Spleen (tissue), 11 donors: ENCODE data around the gene PPP1R14B. TPM values are rescaled to one million over a fixed set of nuclear protein-coding genes. Genes with fewer than 3 reads are reported as not detected.

Experiments
- DNase-seq: peaks from one replicate; pipeline ENCODE4 v3.0.0-alpha.2; 2020
- H3K27ac ChIP-seq, 8 donors: fragments of 200-600 bp; sonication (generic) in 7 of 8; 1 replicate in 4 of 8; 2 replicates in 4 of 8; pipeline versions ENCODE4 v1.5.0 to v1.8.0; 2016 to 2021; ENCODE audit warnings: inconsistent platforms in 4 of 8, mild to moderate bottlenecking in 4 of 8, moderate library complexity in 1 of 8
- H3K27me3 ChIP-seq, 7 donors: fragments of 200-600 bp; sonication (generic) in 6 of 7; replicated peaks in 1 of 7; 1 replicate in 4 of 7; 2 replicates in 3 of 7; pipeline versions ENCODE4 v1.5.0 to v1.8.0; 2016 to 2021; ENCODE audit warnings: inconsistent platforms in 3 of 7, mild to moderate bottlenecking in 1 of 7
- H3K36me3 ChIP-seq, 6 donors: fragments of 200-600 bp; sonication (generic) in 5 of 6; 1 replicate in 4 of 6; 2 replicates in 2 of 6; pipeline versions ENCODE4 v1.5.0 to v1.8.0; 2016 to 2021; ENCODE audit warnings: inconsistent platforms in 2 of 6
- H3K4me1 ChIP-seq, 6 donors: fragments of 200-600 bp; sonication (generic) in 5 of 6; 1 replicate in 3 of 6; 2 replicates in 3 of 6; pipeline versions ENCODE4 v1.5.0 to v1.8.0; 2016 to 2021; ENCODE audit warnings: inconsistent platforms in 3 of 6
- H3K4me3 ChIP-seq, 8 donors: fragments of 200-600 bp; sonication (generic) in 7 of 8; 1 replicate in 4 of 8; 2 replicates in 4 of 8; pipeline versions ENCODE4 v1.5.0 to v1.8.0; 2016 to 2021; ENCODE audit warnings: inconsistent platforms in 4 of 8, mild to moderate bottlenecking in 4 of 8, moderate library complexity in 2 of 8
- H3K9me3 ChIP-seq, 8 donors: fragments of 200-600 bp; sonication (generic) in 7 of 8; 1 replicate in 4 of 8; 2 replicates in 4 of 8; pipeline versions ENCODE4 v1.5.0 to v1.8.0; 2016 to 2021; ENCODE audit warnings: inconsistent platforms in 4 of 8
- POLR2A ChIP-seq, 3 donors: fragments of 450-650 bp; IDR thresholded peaks; one replicate each; pipeline ENCODE4 v1.5.1; 2017; ENCODE audit warnings: antibody characterized with exemption in 3 of 3, mild to moderate bottlenecking in 1 of 3
- POLR2AphosphoS5 ChIP-seq, 3 donors: sonication (generic); formaldehyde crosslinking; IDR thresholded peaks; one replicate each; pipeline ENCODE4 v1.5.1; 2017; ENCODE audit warnings: antibody characterized with exemption in 3 of 3
- WGBS, 5 donors: extraction: QIAGEN DNeasy Blood & Tissue Kit in 3 of 5; methylation state at CpG; one replicate each; pipeline versions ENCODE4 v1.1.5 to v1.1.7; 2013 to 2018; 5-methylcytosine and 5-hydroxymethylcytosine counted together
- intact Hi-C: fragments of 100-400 bp; cut with DNase I; formaldehyde crosslinking; loops from one replicate; pipeline ENCODE4 v1.15.0; 2023; ENCODE audit warnings: low total_unique reads
- polyA plus RNA-seq, 3 donors: library from polyadenylated mRNA; stranded (reverse); fragments of 200-250 nt; gene quantifications; one replicate each; pipeline ENCODE4 v1.2.1, GENCODE V29; 2013
- total RNA-seq, 7 donors: library from RNA; depleted of rRNA in 3 of 7; stranded (reverse); fragments of >200 nt in 3 of 7; fragmentation: NEBNext Ultra II Directional in 4 of 7; extraction: Animal tissue kit (Norgen Biotek cat#: 25700) in 4 of 7; gene quantifications; one replicate each; pipeline versions ENCODE4 v1.1.0 to v1.2.1, GENCODE V29; 2016 to 2021
- TF ChIP-seq, protein P1 (sequence below), 11 experiments: fragments of 200-600 bp in 7 of 11; fragments of 450-650 bp in 4 of 11; sonication (generic) in 4 of 11; IDR thresholded peaks in 8 of 11; conservative IDR thresholded peaks in 3 of 11; 1 replicate in 7 of 11; 2 replicates in 4 of 11; pipeline versions ENCODE4 v1.4.0 to v1.8.0; 2016 to 2021; ENCODE audit warnings: antibody characterized with exemption in 11 of 11, inconsistent platforms in 4 of 11, mild to moderate bottlenecking in 1 of 11
- donor health status: healthy with polysubstance abuse.
- donor health status: DM: no; HTN: no; CAD: no; lungs with moderate emphysema.
- donor health status: DM: no; HTN: no; CAD: no.
- donor health status: Bipolar disorder and iron deficiency.
- donor health status: healthy.
- donor health status: DM: no; HTN: no; CAD: no.
- donor health status: DM: yes; HTN: yes; CAD: no.

PPP1R14B gene
- total and polyA plus RNA-seq, 10 donors, result 47.6 to 190 (median 83.6) TPM

DNA sequence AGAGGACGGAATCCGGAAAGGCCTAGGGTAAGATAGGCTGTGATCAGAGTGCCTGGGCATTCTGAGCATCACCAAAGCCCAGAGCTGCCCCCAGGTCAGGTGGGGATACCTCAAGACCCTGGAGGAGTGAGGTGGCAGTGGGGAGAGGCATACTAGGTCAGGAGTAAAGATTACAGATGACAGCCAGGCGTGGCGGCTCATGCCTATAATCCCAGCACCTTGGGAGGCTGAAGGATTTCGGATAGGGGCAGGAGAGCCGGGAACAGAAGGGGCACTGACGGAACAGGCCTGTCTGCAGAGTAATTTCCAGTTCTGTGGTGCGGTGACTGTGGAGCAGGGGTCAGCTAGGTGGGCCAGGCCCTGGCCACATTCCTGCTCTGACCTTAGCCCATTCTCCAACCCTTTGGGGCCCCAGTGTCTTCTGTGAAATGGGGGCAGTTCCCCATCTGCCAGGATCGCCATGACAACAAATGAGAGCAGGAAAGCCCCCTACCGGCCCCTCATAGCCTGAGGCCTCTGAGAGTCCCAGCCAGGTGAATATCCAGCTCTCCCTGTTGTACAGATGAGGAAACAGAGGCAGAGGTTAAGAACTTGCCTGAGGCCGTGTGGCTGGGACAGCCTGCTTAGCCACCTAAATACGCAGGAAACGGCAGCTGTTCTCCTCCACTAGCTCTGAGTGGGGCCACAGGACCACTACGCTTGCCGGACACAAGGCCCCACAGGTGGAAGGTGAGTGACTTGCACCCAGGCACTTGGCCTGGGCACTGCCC lies 28.5 kb upstream of the PPP1R14B start:
- no peak for DNase-seq
- no peaks in the 10 kb centered on the region for H3K27me3 ChIP-seq
- intact Hi-C loops, result no loop called here
- WGBS, 5 donors, result 84 to 95% (median 94%) methylated on average over 14 to 15 of the region's 15 CpGs
- no peak overlapping the region for H3K4me3 ChIP-seq
- H3K4me1 ChIP-seq, result peaks cover 5 to 32% (median 14%) of the 10 kb centered on the region in 6 donors
- peaks cover 0 to 44% (median 20%) of the 10 kb centered on the region in 6 donors for H3K36me3 ChIP-seq
- H3K27ac ChIP-seq, result no peak overlapping the region
- TF ChIP-seq POLR2A (IDR thresholded peaks at IDR 0.05), result no peak
- TF ChIP-seq, protein P1, sequence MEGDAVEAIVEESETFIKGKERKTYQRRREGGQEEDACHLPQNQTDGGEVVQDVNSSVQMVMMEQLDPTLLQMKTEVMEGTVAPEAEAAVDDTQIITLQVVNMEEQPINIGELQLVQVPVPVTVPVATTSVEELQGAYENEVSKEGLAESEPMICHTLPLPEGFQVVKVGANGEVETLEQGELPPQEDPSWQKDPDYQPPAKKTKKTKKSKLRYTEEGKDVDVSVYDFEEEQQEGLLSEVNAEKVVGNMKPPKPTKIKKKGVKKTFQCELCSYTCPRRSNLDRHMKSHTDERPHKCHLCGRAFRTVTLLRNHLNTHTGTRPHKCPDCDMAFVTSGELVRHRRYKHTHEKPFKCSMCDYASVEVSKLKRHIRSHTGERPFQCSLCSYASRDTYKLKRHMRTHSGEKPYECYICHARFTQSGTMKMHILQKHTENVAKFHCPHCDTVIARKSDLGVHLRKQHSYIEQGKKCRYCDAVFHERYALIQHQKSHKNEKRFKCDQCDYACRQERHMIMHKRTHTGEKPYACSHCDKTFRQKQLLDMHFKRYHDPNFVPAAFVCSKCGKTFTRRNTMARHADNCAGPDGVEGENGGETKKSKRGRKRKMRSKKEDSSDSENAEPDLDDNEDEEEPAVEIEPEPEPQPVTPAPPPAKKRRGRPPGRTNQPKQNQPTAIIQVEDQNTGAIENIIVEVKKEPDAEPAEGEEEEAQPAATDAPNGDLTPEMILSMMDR (IDR thresholded peaks at IDR 0.05 in 8 of 11, conservative IDR thresholded peaks at IDR 0.05 in 3 of 11), result no peak
- no peak for TF ChIP-seq POLR2AphosphoS5 (IDR thresholded peaks at IDR 0.05)
- H3K9me3 ChIP-seq, result no peaks in the 10 kb centered on the region

DNA sequence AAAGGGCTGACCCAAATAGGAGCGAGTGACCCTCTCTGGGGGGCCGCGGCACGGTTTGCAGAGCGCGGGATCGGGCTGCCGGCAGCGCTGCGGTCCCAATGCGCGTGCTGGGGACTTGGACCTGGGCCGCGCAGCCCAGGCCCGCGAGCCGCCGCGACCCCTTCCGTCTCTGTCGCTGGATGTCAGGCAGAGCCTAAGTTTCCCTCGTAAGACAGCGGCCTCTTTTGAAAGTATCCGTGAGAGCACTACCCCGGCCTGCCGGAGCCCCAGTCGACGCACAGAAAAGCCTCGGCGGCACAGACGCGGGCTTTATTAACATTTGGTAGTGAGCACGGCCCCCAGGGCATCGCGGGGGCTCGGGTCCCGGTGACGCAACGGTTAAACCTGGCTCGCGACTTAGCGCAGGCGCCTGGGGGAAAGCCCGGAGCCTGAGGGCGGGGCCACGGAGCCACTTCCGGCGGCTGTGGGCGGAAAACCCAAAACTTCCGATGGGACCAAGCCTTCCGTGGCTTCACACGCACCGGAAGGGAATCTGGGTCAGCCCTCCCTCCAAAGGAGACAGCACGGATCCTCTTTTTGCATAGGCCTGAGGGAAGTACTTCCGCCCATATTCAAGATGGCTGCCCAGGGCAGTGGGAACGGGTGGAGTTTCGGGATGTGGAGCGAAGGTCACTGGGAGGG lies 22.9 kb upstream of the PPP1R14B start:
- no peaks in the 10 kb centered on the region for H3K27me3 ChIP-seq
- peak overlapping the region; percentile 61 to 99 (median 90) for H3K4me3 ChIP-seq
- peak overlapping the region; percentile 80 to 100 (median 98) for H3K27ac ChIP-seq
- WGBS, 5 donors, result 0 to 2% (median 0%) methylated on average over 20 to 58 of the region's 58 CpGs
- peaks cover 27 to 56% (median 39%) of the 10 kb centered on the region in 6 donors for H3K4me1 ChIP-seq
- intact Hi-C loops, result no loop called here
- TF ChIP-seq POLR2AphosphoS5 (IDR thresholded peaks at IDR 0.05), result peak; percentile 97 to 99 (median 98)
- TF ChIP-seq POLR2A (IDR thresholded peaks at IDR 0.05), result peak in 2 of 3 donors; percentile 25 to 33
- TF ChIP-seq, protein P1 (IDR thresholded peaks at IDR 0.05 in 8 of 11, conservative IDR thresholded peaks at IDR 0.05 in 3 of 11), result peak in 6 of 11 experiments; percentile 7 to 36 (median 22)
- peak; percentile 99 for DNase-seq
- no peaks in the 10 kb centered on the region for H3K9me3 ChIP-seq
- H3K36me3 ChIP-seq, result peaks cover 0 to 30% (median 11%) of the 10 kb centered on the region in 6 donors

DNA sequence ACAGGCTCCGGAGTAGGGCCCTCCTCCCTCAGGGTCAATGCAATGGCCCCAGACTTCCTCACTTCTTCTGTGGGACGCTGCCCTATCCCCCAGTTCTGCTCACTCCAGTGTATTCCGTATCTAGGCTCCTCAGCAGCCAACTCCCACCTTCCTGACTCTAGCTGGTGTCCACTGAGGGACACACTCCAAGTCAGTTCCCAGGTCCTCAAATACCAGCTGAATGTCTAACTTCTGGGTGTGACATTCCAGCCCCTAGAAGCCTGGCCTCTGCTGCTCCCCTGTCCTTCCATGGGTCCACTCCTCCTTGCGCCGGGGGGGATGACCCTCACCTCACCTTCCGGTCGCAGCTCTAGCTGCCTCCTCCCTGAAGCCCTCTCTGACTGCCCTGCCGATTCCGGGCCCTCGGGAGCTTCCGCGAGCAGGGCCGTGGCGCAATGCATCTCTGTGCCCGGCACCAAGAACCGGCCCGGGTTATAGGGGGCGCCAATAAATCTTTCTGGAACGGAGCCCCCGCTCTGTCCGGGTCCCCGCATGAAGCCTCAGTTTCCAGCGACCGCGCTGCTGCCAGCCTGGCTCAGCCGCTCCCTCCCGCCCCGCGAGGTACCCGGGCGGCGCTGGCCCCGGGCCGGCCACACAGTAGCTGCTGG lies 22.3 kb upstream of the PPP1R14B start:
- Histone ChIP-seq H3K4me1 (peaks cover 27 to 56% (median 39%) of the 10 kb centered on the region in 6 donors), H3K36me3 (peaks cover 0 to 36% (median 16%) of the 10 kb centered on the region in 6 donors), H3K27me3 (no peaks in the 10 kb centered on the region), H3K4me3 (peak overlapping the region; percentile 61 to 99 (median 90)), H3K27ac (peak overlapping the region; percentile 80 to 100 (median 98)), H3K9me3 (no peaks in the 10 kb centered on the region)
- 1 to 5% (median 2%) methylated on average over 17 to 34 of the region's 34 CpGs for WGBS, 5 donors
- DNase-seq, result peak; percentile 94
- intact Hi-C loops, result no loop called here
- TF ChIP-seq POLR2AphosphoS5 (IDR thresholded peaks at IDR 0.05) (no peak), POLR2A (IDR thresholded peaks at IDR 0.05) (peak in 1 of 3 donors; percentile 32)
- TF ChIP-seq, protein P1 (IDR thresholded peaks at IDR 0.05 in 8 of 11, conservative IDR thresholded peaks at IDR 0.05 in 3 of 11), result no peak
